HEK293T (cell line): Measurements from ENCODE around the gene CYP2J2.

ENCODE experiments used
- ARNT ChIP-seq: fragments of 450-650 bp; IDR thresholded peaks from 2 replicates; pipeline ENCODE4 v1.6.1; 2017; ENCODE audit warnings: mild to moderate bottlenecking
- BHLHE40 ChIP-seq: fragments of 450-650 bp; IDR thresholded peaks from 2 replicates; pipeline ENCODE4 v1.6.1; 2016; ENCODE audit warnings: mild to moderate bottlenecking, moderate library complexity, borderline replicate concordance
- FOXK2 ChIP-seq: fragments of 450-650 bp; IDR thresholded peaks from 2 replicates; pipeline ENCODE4 v1.6.1; 2016; ENCODE audit warnings: mild to moderate bottlenecking
- NFRKB ChIP-seq: fragments of 450-650 bp; IDR thresholded peaks from 2 replicates; pipeline ENCODE4 v1.6.1; 2016; ENCODE audit warnings: mild to moderate bottlenecking, moderate library complexity
- SP1 ChIP-seq: fragments of 450-650 bp; IDR thresholded peaks from 2 replicates; pipeline ENCODE4 v1.6.1; 2017
- SUZ12 ChIP-seq: fragments of 450-650 bp; IDR thresholded peaks from 2 replicates; pipeline ENCODE4 v1.6.1; 2016; ENCODE audit warnings: mild to moderate bottlenecking
- TARDBP ChIP-seq: fragments of 450-650 bp; IDR thresholded peaks from 2 replicates; pipeline ENCODE4 v1.6.1; 2016
- ZNF384 ChIP-seq: fragments of 450-650 bp; IDR thresholded peaks from 2 replicates; pipeline ENCODE4 v1.6.1; 2016

GRCh38 chr1:59897165-59897564, 29.4 kb downstream of the CYP2J2 start:
- TF ChIP-seq SUZ12: no peak
- no peak for TF ChIP-seq FOXK2
- no peak for TF ChIP-seq NFRKB
- TF ChIP-seq BHLHE40: no peak
- no peak for TF ChIP-seq SP1
- TF ChIP-seq ZNF384: no peak
- TF ChIP-seq ARNT: no peak
- no peak for TF ChIP-seq TARDBP
